CD14-positive monocyte (primary cell): ENCODE results near the gene BSPRY. TPM values are rescaled to one million over a fixed set of nuclear protein-coding genes. Genes with fewer than 3 reads are reported as not detected.
A peak's percentile ranks its signal among the peaks of the same experiment; 100 is the strongest.

Experiments used
- DNase-seq, 3 donors: peaks; one replicate each; pipeline ENCODE4 v3.0.0-alpha.2; 2011 to 2022
- H2AFZ ChIP-seq: 2 replicates; pipeline ENCODE4 v1.6.0; 2012; ENCODE audit warnings: mild to moderate bottlenecking, low read depth, low read length, inconsistent platforms; ENCODE audit not compliant: insufficient read depth, poor library complexity, severe bottlenecking
- H3K27ac ChIP-seq, 2 donors: 1 replicate in 1 of 2; 2 replicates in 1 of 2; pipeline ENCODE4 v1.5.1; 2012 to 2013; ENCODE audit warnings: low read length in 2 of 2, control low read depth in 1 of 2, inconsistent platforms in 1 of 2, low read depth in 1 of 2, mild to moderate bottlenecking in 1 of 2
- H3K27me3 ChIP-seq, 2 donors: one replicate each; pipeline versions ENCODE4 v1.6.0 to v1.6.1; 2011 to 2013; ENCODE audit warnings: low read length in 2 of 2; ENCODE audit not compliant: control insufficient read depth in 2 of 2, insufficient read depth in 2 of 2
- H3K36me3 ChIP-seq, 2 donors: replicated peaks in 1 of 2; 1 replicate in 1 of 2; 2 replicates in 1 of 2; pipeline versions ENCODE4 v1.5.1 to v1.6.1; 2012 to 2013; ENCODE audit warnings: low read length in 2 of 2, control low read depth in 1 of 2, inconsistent platforms in 1 of 2, mild to moderate bottlenecking in 1 of 2; ENCODE audit not compliant: insufficient read depth in 2 of 2, control insufficient read depth in 1 of 2
- H3K4me1 ChIP-seq, 2 donors: 1 replicate in 1 of 2; 2 replicates in 1 of 2; pipeline versions ENCODE4 v1.5.1 to v1.6.1; 2012 to 2013; ENCODE audit warnings: low read length in 2 of 2, control low read depth in 1 of 2, inconsistent platforms in 1 of 2, mild to moderate bottlenecking in 1 of 2, moderate library complexity in 1 of 2; ENCODE audit not compliant: insufficient read depth in 2 of 2, control insufficient read depth in 1 of 2
- H3K4me2 ChIP-seq: replicated peaks from 2 replicates; pipeline ENCODE3; 2012; ENCODE audit warnings: low read length, moderate library complexity, mild to moderate bottlenecking; ENCODE audit not compliant: poor library complexity, severe bottlenecking; ENCODE audit errors: extremely low read depth
- H3K4me3 ChIP-seq, 3 experiments: fragments of 200-600 bp in 1 of 3; sonication (generic) in 1 of 3; replicated peaks in 1 of 3; 1 replicate in 2 of 3; 2 replicates in 1 of 3; pipeline ENCODE4 v1.5.1; 2011 to 2013; ENCODE audit warnings: low read length in 3 of 3, mild to moderate bottlenecking in 3 of 3, control low read depth in 2 of 3, low read depth in 2 of 3, inconsistent platforms in 1 of 3, moderate library complexity in 1 of 3
- H3K79me2 ChIP-seq: 2 replicates; pipeline ENCODE4 v1.6.0; 2012; ENCODE audit warnings: mild to moderate bottlenecking, control low read depth, inconsistent platforms, low read length, moderate library complexity; ENCODE audit not compliant: insufficient read depth
- H3K9ac ChIP-seq: 2 replicates; pipeline ENCODE4 v1.6.0; 2017; ENCODE audit warnings: low read length, mild to moderate bottlenecking; ENCODE audit not compliant: insufficient read depth, poor library complexity, severe bottlenecking
- H3K9me3 ChIP-seq, 2 donors: replicated peaks in 1 of 2; 1 replicate in 1 of 2; 2 replicates in 1 of 2; pipeline versions ENCODE4 v1.5.1 to v1.6.1; 2012 to 2013; ENCODE audit warnings: low read length in 2 of 2, control low read depth in 1 of 2; ENCODE audit not compliant: control insufficient read depth in 1 of 2, insufficient read depth in 1 of 2
- H4K20me1 ChIP-seq: 2 replicates; pipeline ENCODE4 v1.6.0; 2012; ENCODE audit warnings: mild to moderate bottlenecking, low read length, control low read depth, moderate library complexity; ENCODE audit not compliant: insufficient read depth
- H3K27ac Mint-ChIP-seq, 7 donors: one replicate each; pipeline ENCODE4 v1.8.0; 2020; ENCODE audit warnings: mild to moderate bottlenecking in 7 of 7, mixed read lengths in 7 of 7, moderate library complexity in 6 of 7, inconsistent platforms in 2 of 7
- H3K27me3 Mint-ChIP-seq, 3 donors: one replicate each; pipeline ENCODE4 v1.8.0; 2021 to 2022; ENCODE audit warnings: low read depth in 3 of 3, mild to moderate bottlenecking in 3 of 3, mixed read lengths in 3 of 3, moderate library complexity in 3 of 3, inconsistent platforms in 1 of 3
- H3K36me3 Mint-ChIP-seq, 2 donors: one replicate each; pipeline ENCODE4 v1.8.0; 2020; ENCODE audit warnings: mixed read lengths in 2 of 2, inconsistent platforms in 1 of 2, mild to moderate bottlenecking in 1 of 2
- H3K4me1 Mint-ChIP-seq: one replicate; pipeline ENCODE4 v1.8.0; 2020; ENCODE audit warnings: mild to moderate bottlenecking, mixed read lengths
- H3K4me3 Mint-ChIP-seq, 2 donors: one replicate each; pipeline ENCODE4 v1.8.0; 2020; ENCODE audit warnings: mild to moderate bottlenecking in 2 of 2, mixed read lengths in 2 of 2, moderate library complexity in 1 of 2
- H3K9me3 Mint-ChIP-seq, 7 donors: one replicate each; pipeline ENCODE4 v1.8.0; 2020 to 2022; ENCODE audit warnings: mixed read lengths in 7 of 7, mild to moderate bottlenecking in 6 of 7, moderate library complexity in 6 of 7, inconsistent platforms in 2 of 7
- WGBS: methylation state at CpG from one replicate; pipeline ENCODE4 v1.1.5; 2013; ENCODE audit warnings: missing lambda C conversion rate; ENCODE audit not compliant: insufficient coverage; 5-methylcytosine and 5-hydroxymethylcytosine counted together
- intact Hi-C, 2 donors: fragments of 100-400 bp; cut with micrococcal nuclease; formaldehyde crosslinking; loops; one replicate each; pipeline versions ENCODE4 v1.15.0 to v1.15.1; 2023
- polyA plus RNA-seq, 3 donors: library from polyadenylated mRNA; depleted of rRNA in 1 of 3; unstranded in 2 of 3; stranded (reverse) in 1 of 3; fragments of 300-500 nt in 2 of 3; fragments of >200 nt in 1 of 3; fragmentation: Illumina TruSeq in 2 of 3; gene quantifications; 1 replicate in 2 of 3; 2 replicates in 1 of 3; pipeline ENCODE4 v1.2.3, GENCODE V29; 2012 to 2021
- TF ChIP-seq, protein P1 (sequence below): fragments of 200-600 bp; IDR thresholded peaks from one replicate; pipeline ENCODE4 v1.8.0; 2022; ENCODE audit warnings: antibody characterized with exemption, mild to moderate bottlenecking

Gene BSPRY
- polyA plus RNA-seq, 3 donors, result 0.16 TPM; not detected in 2

DNA sequence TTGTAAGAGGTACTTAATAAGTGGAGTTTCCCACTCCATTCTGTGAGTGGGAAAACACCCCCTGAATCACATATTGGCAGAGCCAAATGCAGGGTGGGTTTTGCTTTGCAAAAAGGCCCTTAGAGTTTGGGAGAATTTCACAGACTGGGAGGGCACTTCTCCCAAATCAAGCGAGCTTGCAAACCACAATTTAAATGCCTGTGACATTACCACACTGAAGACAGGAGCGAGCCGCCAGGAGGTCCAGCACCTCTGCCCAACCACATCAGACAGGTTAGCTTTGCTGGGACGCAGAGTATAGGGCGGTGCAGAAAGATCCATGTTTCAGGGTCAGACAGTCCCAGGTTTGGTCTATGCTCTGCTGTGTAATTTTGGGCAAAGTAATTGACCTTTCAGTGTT is 49.5 kb downstream of the BSPRY start:
- 100% methylated on average over 1 of the region's 5 CpGs for WGBS
- TF ChIP-seq, protein P1, sequence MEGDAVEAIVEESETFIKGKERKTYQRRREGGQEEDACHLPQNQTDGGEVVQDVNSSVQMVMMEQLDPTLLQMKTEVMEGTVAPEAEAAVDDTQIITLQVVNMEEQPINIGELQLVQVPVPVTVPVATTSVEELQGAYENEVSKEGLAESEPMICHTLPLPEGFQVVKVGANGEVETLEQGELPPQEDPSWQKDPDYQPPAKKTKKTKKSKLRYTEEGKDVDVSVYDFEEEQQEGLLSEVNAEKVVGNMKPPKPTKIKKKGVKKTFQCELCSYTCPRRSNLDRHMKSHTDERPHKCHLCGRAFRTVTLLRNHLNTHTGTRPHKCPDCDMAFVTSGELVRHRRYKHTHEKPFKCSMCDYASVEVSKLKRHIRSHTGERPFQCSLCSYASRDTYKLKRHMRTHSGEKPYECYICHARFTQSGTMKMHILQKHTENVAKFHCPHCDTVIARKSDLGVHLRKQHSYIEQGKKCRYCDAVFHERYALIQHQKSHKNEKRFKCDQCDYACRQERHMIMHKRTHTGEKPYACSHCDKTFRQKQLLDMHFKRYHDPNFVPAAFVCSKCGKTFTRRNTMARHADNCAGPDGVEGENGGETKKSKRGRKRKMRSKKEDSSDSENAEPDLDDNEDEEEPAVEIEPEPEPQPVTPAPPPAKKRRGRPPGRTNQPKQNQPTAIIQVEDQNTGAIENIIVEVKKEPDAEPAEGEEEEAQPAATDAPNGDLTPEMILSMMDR, result no peak
- no peak overlapping the region for H3K27ac Mint-ChIP-seq
- no peaks in the 10 kb centered on the region for H3K27me3 ChIP-seq
- H3K27ac ChIP-seq, result peak overlapping the region in 1 of 2 donors; percentile 6
- H3K4me1 ChIP-seq, result peaks cover 34 to 43% of the 10 kb centered on the region in 2 donors
- DNase-seq, result no peak
- peaks cover 60% of the 10 kb centered on the region for H3K79me2 ChIP-seq
- H3K9ac ChIP-seq, result no peak overlapping the region
- H4K20me1 ChIP-seq, result peaks cover 7% of the 10 kb centered on the region
- H3K4me1 Mint-ChIP-seq, result peaks cover 46% of the 10 kb centered on the region
- peaks cover 4 to 21% of the 10 kb centered on the region in 2 donors for H3K36me3 ChIP-seq
- no peaks in the 10 kb centered on the region for H3K9me3 Mint-ChIP-seq
- H3K4me2 ChIP-seq, result no peak overlapping the region
- H3K36me3 Mint-ChIP-seq, result peaks cover 22 to 26% of the 10 kb centered on the region in 2 donors
- peaks cover 0 to 2% (median 0%) of the 10 kb centered on the region in 3 donors for H3K27me3 Mint-ChIP-seq
- no peak overlapping the region for H2AFZ ChIP-seq
- intact Hi-C loops, result no loop called here
- H3K9me3 ChIP-seq, result no peaks in the 10 kb centered on the region
- H3K4me3 Mint-ChIP-seq, result no peak overlapping the region
- no peak overlapping the region for H3K4me3 ChIP-seq

DNA sequence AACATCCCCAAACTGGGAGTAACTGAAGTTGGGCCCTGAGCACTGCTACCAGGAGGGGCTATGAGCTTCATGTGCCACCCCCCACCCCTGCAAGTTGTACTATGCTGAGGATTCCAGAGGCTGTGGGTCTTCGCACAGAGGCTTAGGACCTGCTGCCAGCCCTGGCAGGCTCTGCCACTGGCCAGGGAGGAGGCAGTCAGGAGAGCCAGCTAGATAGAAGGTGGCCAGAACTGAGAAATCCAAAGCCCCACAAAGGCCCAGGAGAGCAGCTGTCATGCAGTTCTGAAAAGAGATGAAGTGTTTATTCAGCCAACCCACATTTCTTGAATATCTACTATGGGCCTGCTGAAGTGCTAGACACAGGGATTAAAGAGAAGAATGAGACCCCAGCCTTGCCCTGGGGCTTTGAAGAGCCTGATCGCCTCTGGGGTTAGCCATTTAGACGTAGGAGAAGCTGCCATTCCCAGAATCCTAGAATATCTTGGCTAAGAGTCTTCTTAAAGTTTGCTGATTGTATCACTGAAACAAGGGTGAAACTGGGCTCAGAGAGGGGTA is 50.4 kb downstream of the BSPRY start:
- H3K36me3 ChIP-seq, result peaks cover 3 to 17% of the 10 kb centered on the region in 2 donors
- intact Hi-C loops, result loop anchor here in 1 of 2 donors (10.0 kb wide), 1 partner anchor 55 kb away; the partner anchor contains the start of genes BSPRY and WDR31
- peak overlapping the region in 1 of 2 donors; percentile 6 for H3K27ac ChIP-seq
- peak overlapping the region in 1 of 2 donors; percentile 73 for H3K4me3 Mint-ChIP-seq
- peak overlapping the region; percentile 78 for H3K9ac ChIP-seq
- peaks cover 0 to 2% (median 0%) of the 10 kb centered on the region in 3 donors for H3K27me3 Mint-ChIP-seq
- H3K9me3 Mint-ChIP-seq, result no peaks in the 10 kb centered on the region
- no peaks in the 10 kb centered on the region for H3K27me3 ChIP-seq
- H3K79me2 ChIP-seq, result peaks cover 60% of the 10 kb centered on the region
- H3K4me1 ChIP-seq, result peaks cover 44 to 52% of the 10 kb centered on the region in 2 donors
- H3K9me3 ChIP-seq, result no peaks in the 10 kb centered on the region
- no peak for DNase-seq
- peak overlapping the region; percentile 94 for H3K4me2 ChIP-seq
- no peak overlapping the region for H2AFZ ChIP-seq
- peaks cover 18 to 21% of the 10 kb centered on the region in 2 donors for H3K36me3 Mint-ChIP-seq
- peak overlapping the region in 1 of 3 experiments; percentile 96 for H3K4me3 ChIP-seq
- peaks cover 55% of the 10 kb centered on the region for H3K4me1 Mint-ChIP-seq
- peak overlapping the region in 2 of 7 donors; percentile 50 to 67 for H3K27ac Mint-ChIP-seq
- WGBS, result 100% methylated on average over 2 of the region's 3 CpGs
- TF ChIP-seq, protein P1, result no peak
- peaks cover 7% of the 10 kb centered on the region for H4K20me1 ChIP-seq
